Activated T-helper 1 cell treated with Interleukin-2 at 50 U/mL for 16 hours (primary cell): Measurements from ENCODE around the gene CHST12.
"Not testable (repeated sequence)": the region's sequence is repeated elsewhere in the genome, so short reads cannot be mapped to it uniquely, and the experiment has no call there.

Source experiments
- DNase-seq: peaks from one replicate; pipeline ENCODE4 v3.0.0-alpha.2; 2020; ENCODE audit warnings: low read depth

Gene CHST12

DNA sequence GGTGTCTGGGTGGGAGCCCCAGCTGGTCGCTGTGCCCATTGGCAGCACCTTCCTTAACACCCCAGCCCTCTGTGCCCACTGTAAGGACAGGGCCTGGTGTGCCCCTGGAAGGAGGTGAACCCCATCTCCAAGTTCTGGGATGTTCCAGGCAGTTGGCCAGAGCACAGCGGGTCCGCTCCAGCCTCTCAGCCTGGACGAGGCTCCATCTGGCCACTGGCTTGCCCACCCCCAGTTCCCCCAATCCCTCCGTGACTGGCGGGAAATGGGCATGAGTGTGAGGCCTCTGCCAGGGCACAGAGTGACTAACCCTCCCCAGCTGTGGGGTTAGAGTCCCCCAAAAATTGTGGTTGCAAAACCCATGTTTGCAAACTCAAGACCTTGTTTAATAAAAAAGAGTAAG, 57.2 kb downstream of the CHST12 start:
- no peak for DNase-seq

DNA sequence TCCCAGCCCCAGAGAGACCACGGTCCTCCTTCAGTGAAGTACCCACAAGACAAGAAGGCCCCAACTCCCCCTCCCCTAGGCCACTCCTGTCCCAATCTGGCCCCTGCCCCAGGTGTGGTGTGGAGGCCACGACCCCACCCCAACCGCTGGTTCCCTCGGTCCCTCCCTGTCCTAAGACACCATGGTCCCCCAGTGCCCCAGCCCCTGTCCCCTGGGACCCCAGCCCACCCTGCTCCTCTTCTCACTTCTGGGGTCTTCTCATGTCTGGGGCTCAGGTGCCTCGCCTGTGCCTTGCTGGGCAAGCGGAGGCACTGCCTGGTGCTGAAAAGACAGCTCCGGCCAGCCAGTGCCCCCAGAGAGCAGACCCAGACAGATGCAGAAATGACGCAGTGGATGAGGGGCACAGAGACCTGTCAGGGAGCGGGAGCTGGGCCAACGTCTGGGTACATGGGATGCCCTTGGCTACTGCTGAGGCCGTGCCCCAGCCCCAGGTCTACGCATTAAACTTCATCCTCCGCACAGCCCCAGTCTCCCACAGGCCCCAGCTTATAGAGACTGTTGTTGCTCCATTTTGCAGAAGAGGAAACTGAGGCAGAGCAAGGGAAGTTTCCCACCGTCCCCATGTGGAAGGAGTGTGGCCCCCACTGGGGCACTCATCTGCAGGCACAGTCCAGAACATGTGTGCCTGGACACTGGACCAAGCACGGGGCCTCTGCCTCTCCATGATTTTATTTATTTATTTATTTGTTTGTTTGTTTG, 58.0 kb downstream of the CHST12 start:
- DNase-seq = no peak

DNA sequence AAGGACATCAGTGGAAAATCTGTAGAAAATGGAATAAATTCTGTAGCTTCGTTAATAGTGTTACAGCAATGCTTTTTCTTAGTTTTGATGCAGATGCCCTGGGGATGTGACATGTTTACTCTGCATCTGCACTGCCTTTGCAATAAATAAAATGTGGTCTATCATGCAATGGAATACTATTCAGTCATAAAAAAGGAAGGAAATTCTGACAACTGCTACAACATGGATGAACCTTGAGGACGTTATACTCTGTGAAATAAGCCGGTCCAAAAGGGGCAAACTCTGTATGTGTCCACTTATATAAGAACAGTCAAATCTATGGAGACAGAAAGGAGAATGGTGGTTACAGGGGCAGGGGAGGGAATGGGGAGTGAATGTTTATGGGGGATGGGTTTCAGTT, 59.3 kb downstream of the CHST12 start:
- DNase-seq = no peak

DNA sequence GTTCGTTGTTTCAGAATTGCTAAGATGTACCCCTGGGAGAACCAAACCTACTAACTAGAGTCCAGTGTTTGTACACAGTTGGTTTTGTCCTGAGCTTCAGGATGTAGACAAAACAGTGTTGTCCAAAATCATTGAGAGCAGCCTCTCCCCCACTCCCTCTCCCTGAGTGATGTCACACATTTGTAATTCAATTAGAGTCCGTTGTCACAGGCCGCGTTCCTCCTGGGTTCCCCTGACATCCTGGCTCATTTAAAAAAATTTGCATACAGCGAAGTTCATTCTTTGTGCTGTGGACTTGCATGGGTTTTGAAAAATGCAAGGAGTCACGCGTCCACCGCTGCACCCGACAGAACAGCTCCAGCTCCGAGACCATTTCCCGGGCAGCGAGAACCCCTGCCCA, 62.5 kb downstream of the CHST12 start:
- DNase-seq = no peak

DNA sequence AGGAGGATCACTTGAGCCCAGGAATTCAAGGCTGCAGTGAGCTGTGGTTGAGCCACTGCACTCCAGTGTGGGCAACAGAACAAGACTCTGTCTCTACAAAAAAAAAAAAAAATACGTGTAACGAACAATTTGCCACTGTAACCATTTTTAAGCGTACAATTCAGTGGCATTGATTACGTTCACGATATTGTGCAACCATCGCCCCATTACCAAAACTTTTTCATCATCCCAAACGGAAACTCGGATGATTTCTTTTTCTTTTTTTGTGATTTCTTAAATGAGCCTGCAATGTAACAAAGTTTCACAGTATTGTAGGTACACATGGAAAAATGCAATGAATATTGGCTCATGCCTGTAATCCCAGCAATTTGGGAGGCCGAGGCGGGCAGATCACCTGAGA, 63.3 kb downstream of the CHST12 start:
- no peak for DNase-seq

DNA sequence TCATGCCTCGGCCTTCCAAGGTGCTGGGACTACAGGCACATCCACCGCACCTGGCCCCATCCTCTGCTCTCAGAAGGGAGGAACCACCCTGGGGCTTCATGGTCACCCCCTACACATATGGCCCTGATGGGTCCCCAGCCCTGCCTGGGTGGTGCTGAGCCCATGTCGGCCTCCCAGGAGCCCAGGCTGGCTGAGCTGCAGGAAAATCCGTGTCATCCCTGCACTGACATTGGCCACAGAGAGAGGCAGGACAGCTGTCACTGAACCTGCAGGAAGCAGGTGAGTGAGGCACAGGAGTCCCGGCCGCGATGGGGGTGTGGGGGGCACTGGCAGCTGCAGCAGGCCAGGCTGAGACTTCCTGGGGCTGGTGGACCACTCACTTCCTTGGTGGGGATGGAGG, 64.8 kb downstream of the CHST12 start:
- DNase-seq = no peak

DNA sequence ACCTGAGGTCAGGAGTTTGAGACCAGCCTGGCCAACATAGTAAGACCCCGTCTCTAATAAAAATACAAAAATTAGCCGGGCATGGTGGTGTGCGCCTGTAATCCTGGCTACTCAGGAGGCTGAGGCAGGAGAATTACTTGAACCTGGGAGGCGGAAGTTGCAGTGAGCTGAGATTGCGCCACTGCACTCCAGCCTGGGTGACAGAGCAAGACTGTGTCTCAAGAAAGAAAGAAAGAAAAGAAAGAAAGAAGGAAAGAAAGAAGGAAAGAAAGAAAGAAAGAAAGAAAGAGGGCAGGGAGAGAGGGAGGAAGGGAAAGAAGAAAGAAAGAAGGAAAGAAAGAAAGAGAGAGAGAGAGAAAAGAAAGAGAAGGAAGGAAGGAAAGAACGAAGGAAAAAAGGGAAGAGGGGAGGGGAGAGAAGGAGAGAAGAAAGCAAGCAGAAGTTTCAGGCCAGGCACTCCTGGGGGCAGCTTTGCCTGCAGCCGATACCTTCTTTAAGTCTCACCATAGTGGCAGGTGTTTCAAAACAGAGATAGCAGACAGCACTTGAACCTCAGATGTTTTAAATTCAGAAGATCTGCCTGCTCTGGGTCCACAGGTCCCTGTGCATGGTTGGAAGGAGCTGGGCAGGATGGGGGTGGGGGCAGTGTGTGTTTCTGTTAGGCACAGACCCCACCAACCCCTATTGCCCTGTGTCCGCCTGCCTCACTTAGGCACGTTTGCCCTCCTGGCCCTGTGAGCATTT, 66.2 kb downstream of the CHST12 start:
- not testable (repeated sequence) for DNase-seq

DNA sequence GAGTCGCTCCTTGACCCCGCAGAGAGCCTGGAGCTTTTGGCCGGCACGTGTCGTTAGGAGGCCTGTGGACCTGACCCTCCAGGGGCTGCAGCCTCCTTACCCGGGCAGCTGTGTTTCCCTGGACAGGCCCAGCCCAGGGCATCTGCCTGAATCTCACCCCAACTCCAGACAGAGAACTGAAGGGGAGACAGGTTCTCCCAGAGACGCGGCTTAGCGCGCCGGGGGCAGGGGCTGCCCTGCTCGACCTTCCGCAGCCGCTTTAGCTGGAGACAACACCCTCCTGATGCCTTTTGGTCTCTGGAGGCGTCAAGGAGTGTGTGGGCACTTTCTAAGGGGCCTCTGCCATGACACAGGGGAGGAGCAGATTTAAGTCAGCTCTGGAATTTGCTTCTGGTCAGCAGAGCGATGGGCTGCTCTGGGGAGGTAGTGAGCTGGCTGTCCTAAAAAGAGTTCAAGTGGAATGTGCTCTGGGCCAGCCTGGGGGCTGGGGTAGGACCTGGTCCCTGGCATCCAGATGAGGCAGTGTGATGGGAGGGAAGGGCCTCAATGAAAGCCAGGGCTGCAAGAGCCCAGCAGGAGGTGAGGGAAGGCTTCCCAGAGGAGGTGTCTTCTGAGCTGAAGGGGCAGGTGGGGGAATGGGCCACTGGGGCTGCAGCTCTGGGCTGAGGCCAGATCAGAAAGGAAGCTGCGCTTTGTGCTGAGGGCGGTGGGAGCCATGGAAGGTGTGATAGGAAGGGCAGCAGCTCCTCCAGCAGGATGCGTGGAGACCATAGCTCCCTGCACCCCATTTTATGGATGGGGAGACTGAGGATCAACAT, 67.0 kb downstream of the CHST12 start:
- DNase-seq = no peak

DNA sequence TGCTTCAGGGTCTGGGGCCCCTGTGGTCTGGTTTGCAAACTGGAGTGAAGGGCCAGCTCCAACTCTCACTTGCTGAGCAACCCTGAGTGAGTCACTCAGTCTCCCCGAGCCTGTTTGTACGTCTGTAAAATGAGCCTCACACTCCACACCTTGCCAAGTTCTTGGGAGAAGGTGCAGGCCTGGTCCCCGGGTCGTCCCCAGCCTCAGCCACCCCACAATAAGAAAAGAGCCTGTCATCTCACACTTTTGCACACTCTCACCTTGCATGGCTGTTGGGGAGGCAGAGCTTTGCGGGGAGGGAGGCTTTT, 67.6 kb downstream of the CHST12 start:
- DNase-seq = no peak

DNA sequence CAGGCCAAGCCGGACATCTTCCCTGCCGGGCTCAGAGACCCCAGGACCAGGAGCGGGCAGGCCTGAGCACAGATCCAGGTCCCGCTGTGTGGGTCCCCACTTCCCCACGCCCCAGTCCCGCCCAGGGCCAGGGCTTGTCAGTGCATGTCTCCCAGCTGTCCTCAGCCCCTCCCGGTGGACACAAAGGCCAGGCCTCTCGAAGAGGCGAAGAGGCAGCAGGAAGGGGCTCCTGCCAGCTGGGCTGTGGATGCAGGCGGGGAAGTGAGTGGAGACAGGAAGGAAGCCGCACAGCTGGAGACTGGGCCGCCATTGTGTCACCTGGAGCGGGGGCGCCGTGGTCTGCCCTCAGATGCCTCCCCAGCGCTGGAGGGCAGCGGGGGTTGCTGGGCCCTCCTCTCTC, 68.0 kb downstream of the CHST12 start:
- DNase-seq = no peak

DNA sequence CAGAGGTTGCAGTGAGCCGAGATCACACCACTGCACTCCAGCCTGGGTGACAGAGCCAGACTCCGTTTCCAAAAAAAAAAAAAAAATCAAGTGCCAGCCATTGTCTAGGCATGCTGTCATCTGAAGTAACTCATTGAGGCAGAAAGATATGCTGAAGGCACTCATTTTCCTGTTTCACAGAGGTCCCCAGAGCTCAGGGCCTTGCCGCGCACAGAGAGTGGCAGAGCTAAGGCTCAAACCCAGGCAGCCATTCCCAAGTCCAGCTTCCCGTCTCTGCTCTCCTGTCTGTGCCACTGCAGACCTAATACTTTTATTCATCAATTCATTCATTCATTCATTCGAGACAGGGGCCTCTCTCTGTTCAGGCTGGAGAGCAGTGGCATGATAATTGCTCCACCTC, 69.3 kb downstream of the CHST12 start:
- no peak for DNase-seq

DNA sequence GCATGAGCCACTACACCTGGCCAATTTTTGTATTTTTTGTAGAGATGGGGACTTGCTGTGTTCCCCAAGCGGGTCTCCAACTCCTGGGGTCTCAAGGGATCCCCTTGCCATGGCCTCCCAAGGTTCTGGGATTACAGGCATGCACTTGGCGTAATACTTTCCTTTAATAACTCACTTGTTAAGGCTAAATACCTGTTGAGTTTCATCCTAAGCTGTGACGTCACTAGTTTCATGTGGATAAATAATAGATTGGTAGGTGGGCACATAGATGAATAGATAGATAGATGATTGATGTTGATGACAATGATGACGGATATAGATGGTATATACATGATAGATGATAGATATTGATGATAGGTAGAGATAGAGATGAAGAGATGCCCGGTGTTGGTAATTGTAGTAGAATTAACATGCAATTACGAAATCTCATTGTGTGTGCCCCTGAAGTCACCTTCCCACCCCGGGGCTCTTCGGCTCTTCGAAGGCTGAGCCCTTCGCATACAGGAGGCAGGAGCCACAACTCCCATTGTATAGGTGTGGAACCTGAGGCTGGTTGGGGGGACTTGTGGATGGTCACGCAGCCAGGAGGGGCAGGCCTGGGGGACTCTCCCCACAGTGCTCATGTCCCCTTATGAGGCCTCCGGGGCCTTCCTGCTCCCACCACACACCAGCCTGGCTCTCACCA, 70.2 kb downstream of the CHST12 start:
- no peak for DNase-seq

DNA sequence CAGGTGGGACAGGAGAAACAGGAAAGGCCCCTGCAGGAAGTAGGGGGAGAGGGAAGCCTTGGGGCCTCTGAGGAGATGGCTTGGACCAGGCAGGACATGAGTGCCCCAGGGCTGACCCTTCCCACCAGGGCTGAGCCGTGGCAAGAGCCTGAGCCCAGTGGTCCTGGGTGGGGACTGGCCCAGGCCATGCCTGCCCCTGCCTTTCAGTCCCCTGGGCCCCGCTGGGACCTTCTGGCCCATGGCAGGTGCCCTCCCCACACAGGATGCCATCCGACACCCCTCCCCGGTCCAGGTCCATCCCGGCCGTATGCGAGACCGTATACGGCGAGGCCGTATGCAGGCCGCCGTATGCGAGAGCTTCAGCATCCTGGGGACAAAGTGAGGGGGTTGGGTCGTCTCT, 70.8 kb downstream of the CHST12 start:
- no peak for DNase-seq

DNA sequence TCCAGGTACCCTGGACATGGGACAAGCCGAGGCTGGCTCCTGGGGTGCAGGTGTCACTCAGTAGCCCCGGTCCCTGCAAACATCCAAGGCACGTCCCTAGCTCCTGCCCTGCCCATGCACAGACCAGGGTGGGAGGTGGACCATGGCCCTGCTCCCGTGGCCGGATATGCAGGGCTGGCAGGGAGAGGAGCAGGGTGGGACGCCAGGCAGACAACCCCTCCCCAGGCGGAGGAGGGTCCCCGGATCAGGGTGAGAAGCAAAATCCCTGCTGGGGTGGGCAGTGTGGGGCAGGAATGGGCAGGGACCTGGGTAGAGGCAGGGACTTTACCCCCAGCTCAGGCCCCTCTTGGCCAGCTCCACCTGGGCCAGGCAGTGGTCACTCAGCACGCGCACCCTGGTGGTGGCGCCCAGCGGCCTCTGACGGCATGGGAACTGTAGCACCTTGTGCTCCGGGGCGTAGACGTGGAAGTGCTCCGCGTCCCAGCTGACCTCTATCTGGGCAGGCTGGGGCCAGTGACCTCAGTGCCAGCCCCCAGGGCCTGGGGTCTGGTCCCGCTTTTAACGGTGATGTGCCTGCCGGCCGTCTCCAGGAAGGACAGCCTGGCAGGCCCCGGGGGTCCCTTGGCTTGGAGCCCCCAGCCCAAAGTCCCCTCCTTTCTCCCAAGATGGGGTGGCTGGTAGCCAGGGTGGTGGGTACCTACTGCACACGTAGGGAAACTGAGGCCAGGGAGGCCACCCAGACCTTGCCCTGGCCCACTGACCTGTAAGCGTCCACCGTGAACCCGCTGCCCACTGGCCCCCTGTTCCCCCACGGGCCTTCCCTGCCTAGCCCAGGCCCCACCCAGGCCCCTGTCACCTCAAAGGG, 71.6 kb downstream of the CHST12 start:
- no peak for DNase-seq

DNA sequence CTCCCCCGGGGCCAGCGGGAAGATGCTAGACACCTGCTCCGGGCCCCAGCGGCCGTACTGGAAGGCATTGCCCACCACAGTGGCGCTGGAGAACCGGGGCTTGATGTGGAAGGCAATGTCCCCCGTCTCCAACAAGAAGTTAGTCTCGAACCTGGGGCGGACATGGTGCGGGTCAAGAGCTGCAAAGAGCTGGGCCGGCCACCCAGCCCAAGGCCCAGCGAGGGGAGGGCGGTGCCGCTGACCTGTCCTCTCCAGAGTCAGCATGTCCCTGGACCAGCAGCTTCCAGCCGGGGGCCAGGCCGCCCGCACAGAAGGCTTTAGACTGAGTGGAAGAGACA, 72.2 kb downstream of the CHST12 start:
- no peak for DNase-seq

DNA sequence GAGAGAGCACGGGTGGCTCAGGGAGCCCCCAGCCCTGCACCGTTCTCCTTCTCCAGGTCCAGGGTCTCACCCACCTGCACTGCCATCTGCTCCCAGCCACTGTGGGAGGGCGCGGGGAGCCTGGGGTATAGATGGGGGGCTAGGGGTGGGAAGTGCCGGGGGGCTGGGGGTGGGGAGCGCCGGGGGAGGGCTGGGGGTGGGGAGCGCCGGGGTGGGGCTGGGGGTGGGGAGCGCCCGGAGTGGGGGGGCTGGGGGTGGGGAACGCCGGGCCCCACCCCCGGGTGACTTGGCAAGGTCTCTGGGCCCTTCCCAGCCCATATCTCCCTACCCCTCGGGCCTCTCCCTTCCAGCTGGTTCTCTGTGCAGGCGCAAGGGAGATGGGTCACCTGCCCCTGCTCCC, 72.9 kb downstream of the CHST12 start, which contains the start of gene GRIFIN:
GRIFIN (minus strand) TSS at position 101 of the 400 bp plus-strand sequence; CDS start at position 86, 15 bp downstream.
- DNase-seq = no peak

DNA sequence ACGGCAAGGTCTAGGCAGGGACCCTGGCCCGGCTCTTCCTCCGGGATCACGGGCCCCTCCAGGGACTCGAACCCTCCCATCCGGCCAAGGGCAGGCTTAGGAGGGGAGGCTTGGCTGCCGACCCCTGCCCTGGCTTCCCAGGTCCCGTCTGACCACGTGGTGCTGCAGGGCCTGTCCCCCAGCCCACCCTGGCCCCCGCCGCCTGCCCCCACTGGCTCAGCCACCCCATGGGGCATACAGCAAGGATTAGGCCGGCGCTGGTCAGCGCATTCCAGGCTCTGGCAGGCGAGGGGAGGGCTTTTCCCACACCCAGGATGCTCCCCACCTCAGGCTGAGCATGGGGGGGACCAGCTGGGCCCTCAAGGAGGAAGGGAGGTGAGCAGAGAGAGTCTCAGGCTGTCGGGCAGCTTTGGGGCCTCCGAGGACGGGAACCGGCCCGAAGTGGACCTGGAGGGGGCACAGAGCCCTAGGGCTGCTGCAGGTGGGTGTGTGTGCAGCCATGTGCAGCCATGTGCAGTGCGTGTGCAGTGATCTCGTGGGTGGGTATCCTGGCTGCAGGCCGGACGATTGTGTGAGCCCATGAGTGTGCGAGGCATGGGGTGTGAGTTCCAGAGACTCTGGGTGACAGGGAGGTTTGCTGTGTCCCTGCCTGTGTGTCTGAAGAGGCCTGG, 73.5 kb downstream of the CHST12 start:
- DNase-seq = no peak

DNA sequence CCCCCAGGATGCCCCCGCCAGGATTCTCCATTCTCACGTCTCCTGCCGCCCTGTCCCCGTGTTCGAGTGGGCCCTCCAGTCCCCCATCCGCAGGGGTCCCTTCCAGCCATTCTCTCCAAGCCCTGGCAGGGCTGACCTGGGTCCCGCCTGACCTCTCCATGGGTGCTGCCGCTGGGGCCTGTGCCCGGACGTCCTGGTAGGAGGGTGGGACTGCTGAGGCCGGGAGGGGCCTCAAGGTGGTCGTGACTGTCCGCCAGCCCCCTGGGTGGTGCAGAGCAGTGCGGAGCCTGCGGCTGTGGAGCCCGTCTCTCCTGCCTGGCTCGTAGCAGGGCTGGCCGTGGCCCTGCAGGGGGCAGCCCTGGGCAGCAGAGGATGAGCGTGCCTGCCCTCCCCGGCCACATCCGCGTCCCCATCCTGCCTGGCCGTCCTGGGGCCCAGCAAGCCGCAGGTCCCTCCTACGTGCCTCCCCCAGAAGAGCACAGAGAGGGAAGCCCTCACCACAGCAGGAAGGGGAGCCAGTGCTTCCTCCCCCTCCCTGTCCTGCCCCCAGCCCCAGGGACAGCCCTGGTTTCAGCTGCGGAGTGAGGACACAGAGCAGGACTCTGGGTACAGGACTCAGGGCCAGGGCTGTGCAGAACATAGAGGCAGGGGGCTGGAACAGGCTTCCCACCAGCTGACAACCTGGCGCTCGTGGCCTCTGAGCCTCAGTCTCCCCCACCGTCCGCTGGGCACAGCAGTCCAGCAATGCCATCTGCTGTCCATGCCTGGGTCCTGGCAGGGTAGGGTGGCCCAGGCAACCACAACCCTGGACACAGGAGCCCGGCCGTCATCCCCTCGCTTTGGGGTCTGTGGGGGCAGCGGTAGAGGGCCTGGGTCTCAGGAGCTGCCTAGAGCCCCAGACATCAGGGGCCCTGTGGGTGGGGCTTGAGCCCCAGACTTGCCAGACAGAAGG, 74.3 kb downstream of the CHST12 start:
- peak; percentile 51 for DNase-seq

DNA sequence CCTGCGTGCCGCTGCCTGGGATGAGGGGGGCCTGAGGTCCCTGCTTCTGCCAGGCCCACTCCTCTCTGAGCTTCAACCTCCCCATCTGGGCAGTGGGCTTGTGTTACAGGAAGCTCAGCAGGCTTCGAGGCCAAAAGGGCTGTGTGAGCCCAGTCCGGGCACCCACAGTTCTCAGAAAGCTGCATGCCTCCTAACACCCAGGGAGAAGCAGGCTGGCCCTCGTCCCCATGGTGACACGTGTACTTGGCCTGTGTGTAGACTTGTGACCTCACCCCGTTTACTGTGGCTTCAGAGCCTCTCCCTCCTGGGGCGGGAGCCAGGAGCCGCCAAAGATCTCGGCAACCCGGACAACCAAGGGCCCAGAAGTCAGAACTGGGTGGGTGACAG, 75.0 kb downstream of the CHST12 start:
- no peak for DNase-seq

DNA sequence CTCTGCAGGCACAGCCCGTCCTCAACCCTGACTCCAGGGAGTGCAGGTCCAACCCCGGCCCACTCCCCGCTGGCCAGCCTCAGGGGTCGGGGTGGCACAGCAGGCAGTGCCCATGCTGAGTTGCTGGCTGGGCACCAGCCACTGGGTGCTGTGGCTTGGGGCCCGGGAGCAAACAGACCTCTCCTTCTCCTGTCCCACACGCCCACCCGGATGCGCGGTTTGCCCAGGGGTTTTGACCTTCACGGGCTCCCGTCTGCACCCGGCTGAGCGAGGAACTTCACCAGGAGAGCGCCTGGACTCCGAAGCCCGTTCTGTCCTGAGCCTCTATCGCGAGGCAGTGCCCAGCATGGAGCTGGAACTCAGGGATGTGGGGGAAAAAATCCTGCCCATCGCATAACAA, 75.4 kb downstream of the CHST12 start:
- DNase-seq = no peak
